ENCODE results near the gene ZMYND8.
A peak's percentile ranks its signal among the peaks of the same experiment; 100 is the strongest.
"Not testable (repeated sequence)": the region's sequence is repeated elsewhere in the genome, so short reads cannot be mapped to it uniquely, and the experiment has no call there.

ZMYND8 gene

GRCh38 chr20:47284373-47284772 lies 72.1 kb downstream of the ZMYND8 start:
- DNase-seq: no peak

DNA sequence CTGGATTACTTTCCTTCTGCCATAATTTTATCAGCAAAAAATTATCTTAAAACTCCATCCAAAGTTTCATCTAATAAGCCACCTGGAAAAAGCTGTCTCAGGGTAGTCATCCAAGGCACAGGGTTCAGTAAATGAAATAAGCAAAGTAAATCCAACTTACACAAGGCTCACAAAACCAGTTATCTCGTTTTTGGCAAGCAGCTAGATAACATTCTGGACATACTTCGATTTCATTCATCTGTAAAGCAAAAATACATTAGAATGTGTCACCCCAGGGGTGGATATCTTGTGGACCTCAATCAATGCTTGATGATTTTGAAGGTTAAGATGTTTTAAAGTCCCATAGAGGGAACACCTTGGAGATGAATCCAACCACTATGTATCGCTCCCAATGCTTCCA lies 73.1 kb downstream of the ZMYND8 start:
- no peak for DNase-seq

DNA sequence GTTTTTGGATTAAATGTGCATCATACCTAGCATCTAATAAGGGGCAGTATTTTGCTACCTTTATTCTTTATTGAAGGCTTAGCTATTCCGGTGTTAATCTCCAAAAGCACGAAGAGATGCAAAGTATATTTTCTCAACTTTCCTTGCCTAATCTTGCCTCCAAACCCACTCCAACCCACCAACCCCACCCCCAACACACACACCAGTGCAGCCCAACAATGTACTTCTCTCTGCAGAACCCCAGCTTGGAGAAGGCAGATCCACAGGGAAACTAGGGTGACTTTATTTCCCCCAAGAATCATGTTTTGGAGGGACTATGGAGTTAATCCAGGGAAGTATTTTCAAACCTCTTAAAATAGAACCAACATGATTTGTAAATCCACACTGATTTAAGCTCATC lies 73.6 kb downstream of the ZMYND8 start:
- DNase-seq: no peak

GRCh38 chr20:47281376-47281775 lies 75.1 kb downstream of the ZMYND8 start:
- no peak for DNase-seq

GRCh38 chr20:47280668-47281067 lies 75.8 kb downstream of the ZMYND8 start:
- no peak for DNase-seq

GRCh38 chr20:47280228-47280627 lies 76.3 kb downstream of the ZMYND8 start:
- DNase-seq: no peak

DNA sequence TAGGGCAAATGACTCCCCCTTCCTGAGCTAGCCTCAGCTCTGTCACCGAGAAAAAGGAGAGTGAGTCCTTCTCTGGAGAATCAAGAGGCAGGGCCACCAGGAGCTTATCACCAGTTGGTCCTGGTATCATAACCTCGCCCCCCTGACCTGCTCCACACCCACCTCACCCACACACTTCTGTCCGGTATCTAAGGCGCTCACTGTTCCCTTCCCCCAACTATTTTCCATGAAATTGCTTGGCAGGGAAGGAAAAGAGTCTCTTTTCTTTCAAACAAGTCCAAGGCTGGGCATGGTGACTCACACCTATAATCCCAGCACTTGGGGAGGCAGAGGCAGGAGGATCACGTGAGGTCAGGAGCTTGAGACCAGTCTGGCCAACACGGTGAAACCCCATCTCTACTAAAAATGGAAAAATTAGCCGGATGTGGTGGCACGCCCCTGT lies 77.6 kb downstream of the ZMYND8 start:
- DNase-seq: no peak

DNA sequence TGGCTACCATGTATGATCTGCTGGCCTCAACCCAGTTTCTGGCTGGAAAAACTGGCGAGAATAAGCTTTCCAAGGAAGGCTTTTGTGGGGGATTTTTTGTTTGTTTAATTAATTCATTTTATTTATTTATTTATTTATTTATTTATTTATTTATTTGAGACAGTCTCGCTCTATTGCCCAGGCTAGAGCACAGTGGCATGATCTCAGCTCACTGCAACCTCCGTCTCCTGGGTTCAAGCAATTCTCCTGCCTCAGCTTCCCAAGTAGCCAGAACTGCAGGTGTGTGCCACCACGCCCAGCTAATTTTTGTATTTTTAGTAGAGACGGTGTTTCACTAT lies 79.0 kb downstream of the ZMYND8 start:
- not testable (repeated sequence) for DNase-seq

- DNase-seq: no peak
These were observed 79.5 kb downstream of the ZMYND8 start for GRCh38 chr20:47276851-47277534.

GRCh38 chr20:47276251-47276650 lies 80.2 kb downstream of the ZMYND8 start:
- no peak for DNase-seq

DNA sequence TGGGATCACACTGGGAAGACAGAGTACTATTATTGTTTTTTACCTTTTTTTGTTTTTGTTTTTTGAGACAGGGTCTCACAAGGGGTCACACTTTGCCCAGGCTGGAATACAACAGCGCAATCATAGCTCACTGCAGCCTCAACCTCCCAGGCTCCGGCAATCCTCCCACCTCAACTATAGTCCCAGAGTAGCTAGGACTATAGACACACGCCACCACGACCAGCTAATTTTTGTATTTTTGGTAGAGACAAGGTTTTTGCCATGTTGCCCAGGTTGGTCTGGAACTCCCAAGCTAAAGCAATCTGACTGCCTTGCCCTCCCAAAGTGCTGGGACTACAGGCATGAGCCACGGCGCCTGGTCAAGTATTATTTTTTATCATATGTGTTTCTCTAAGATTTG lies 81.0 kb downstream of the ZMYND8 start:
- DNase-seq: no peak

GRCh38 chr20:47274401-47275108 lies 81.9 kb downstream of the ZMYND8 start:
- DNase-seq: no peak

DNA sequence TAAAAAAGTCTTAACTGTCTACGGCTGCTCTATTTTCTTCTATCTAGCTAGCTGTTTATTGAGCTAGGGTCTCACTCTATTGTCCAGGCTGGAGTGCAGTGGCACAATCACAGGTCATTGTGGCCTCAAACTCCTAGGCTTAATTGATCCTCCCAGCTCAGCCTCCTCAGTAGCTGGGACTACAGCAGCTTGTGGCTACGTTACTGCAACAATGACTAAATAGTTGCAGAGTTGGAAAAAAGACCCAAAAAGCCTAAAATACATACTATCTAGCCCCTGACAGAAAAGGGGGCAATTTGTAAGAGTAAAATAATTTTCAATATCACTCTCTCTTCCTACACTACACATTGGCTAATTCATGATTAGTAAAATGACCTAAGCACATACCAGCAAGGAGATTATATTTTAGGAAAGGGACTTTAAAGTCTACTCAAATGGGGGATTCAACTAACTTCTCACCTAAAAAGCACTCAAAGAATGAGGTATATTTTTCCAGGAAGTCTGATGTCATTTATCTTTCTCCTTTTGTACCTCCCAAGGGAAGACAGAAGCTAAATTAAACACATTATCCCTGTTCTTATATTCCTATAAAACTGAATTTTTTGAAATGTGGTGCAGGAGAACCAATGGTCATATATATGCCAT lies 82.8 kb downstream of the ZMYND8 start:
- no peak for DNase-seq

- DNase-seq: peak in 1 of 2 experiments; percentile 43
These were observed 83.5 kb downstream of the ZMYND8 start for GRCh38 chr20:47272893-47273590.

DNA sequence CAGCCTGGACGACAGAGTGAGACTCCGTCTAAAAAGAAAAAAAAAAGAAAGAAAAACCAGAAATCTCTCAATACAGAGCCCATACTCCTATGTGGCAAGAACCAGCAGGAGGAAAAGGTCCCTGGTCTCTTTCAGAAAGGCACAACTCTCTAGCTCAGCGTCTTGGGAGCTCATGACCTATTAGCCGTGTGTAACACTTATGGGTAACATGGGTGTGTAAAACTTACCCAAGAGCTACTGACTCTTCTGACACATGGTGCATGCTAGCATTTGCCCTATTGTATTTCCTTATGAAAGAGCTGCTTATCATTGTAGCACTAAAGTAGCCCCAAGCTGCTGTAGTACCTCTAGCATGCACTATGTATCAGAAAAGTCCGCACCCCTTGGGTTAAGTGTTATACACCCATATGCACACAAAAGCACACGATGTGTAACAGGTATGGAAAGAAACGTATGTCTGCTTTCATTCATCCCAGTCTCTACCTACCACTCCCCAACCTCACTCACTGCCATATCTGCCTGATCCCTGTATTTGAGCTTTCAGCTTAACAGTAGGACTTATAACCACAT lies 85.4 kb downstream of the ZMYND8 start:
- no peak for DNase-seq

DNA sequence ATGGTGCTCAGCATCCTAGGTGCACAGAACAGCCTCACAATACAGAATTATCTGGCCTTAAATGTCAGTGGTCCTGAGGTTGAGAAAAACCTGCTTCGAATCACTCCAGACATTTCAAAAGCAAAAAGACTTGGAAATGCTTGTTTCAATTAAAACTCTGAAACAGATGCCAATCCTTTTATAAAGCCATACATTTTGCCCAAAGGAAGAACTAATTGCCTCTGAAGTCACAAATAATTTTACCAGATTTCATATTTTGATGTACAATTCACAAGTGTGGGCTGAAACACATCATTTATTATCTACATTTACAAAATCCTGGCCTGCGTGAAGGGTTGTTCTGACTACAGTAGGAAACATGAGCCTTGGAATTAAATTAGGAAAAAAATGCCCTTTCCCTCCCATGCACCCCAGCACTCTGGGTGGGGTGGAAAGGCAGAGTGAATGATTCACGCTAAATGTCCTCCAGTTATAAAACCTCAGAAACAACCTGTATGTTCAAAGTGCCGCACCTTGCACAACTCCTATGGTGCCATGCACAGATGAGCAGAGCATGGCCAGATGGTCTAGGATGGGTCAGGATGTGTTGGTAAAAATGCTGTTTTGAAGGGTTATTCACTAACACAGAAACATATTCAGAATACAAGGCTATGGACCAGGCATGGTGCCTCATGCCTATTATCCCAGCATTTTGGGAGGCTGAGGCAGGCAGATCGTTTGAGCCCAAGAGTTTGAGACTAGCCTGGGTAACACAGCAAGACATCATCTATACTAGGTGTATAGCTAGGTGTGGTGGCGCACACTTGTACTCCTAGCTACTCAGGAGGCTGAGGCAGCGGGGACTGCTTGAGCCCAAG lies 87.0 kb downstream of the ZMYND8 start:
- no peak for DNase-seq

DNA sequence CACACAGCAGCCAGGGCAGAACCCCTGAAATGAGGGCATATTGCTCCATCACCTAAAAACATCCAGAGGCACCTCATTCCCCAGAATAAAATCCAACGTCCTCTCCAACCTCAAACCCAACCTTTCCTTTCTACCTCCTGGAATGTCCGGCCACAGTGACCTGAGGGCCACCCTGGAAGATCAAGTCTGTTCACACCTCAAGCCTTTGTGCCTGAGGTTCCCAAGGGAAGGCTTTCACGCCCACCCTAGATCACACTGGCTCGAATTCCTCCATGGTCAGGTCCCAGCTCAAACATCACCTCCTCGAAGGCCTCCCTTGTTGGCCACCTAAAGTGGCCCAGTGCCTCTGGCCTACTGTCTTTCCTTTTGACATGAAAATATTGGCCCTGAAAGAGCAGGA lies 88.9 kb downstream of the ZMYND8 start:
- no peak for DNase-seq

DNA sequence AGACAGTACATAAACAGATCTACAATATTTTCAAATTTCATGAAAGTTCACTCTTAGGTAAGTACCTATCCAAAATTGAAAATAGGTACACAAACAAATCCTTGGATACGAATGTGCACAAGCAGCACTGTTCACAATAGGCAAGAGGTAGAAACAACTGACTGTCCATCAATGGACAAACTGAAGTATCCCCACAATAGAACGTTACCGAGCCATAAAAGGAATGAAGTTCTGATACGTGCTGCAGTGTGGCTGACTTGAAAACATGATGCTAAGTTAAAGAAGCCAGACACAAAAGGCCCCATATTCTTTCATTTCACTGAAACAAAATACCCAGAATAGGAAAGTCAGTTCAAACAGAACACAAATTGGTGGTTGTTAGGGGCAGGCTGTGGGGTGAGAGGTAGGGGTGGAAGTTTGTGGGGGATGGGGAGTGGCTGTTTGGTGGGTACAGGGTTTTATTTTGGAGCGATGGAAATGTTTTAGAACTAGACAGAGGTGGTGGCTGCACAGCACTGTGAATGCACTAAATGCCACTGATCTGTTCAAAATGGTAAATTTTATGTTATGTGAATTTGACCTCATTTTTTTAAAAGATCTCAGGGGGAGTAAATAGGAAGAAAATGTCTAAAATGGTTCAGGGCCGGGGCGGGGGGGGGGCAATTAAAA lies 89.5 kb downstream of the ZMYND8 start:
- DNase-seq: no peak

DNA sequence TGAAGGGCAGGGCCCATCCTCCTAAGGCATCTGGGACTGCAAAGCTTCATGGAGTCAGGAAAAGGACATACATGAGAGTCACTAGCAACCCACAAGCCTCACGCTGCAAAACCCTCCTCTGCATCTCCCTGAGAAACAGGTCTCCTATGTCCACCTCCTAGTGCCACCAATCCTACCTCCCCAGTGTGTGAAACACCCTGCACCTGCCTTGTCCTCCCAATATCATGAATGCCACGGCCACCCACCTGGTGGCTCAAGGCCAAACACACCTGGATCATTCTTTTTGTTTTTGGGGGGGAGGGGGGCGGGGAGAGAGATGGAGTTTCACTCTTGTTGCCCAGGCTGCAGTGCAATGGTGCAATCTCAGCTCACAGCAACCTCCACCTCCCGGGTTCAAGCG lies 90.5 kb downstream of the ZMYND8 start:
- DNase-seq: no peak

DNA sequence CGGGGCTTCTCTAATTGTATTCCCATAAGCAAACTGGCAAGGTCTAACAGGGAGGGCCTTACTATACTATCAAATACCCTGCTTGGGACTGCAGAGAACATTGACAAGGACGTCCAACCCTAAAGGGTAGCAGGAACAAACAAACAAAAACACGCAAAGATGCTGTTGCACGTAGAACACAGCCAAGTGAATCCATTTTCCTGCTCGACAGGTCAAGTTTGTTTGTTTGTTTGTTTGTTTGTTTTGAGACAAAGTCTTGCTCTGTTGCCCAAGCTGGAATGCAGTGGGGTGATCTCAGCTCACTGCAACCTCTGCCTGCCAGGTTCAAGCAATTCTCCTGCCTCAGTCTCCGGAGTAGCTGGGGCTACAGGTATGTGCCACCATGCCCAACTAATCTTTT lies 91.3 kb downstream of the ZMYND8 start:
- DNase-seq: no peak

DNA sequence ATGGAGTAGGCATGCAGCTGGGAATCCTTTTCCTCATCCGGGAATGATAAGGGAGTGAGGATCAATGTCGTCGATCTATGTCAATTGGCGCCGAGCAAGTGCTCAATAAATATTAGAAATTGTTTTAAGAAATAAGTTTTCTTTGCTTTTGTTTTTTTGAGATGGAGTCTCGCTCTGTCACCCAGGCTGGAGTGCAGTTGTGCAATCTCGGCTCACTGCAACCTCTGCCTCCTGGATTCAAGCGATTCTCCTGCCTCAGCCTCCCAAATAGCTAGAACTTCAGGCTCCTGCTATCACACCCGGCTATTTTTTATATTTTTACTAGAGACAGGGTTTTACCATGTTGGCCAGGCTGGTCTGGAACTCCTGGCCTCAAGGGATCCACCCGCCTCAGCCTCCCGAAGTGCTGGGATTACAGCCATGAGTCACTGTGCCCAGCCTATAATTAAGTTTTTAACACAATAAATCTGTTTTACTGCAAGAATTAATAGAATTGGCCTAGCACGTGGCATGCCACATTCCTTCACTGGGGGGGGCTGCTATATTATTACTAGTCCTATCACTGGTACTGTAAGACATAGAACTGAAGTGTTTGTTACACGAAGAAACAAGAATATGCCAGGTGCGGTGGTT lies 92.2 kb downstream of the ZMYND8 start:
- not testable (repeated sequence) for DNase-seq

Measured in cerebellar nuclear complex (tissue), 1 donor.